ENCODE measurements around the gene FAM20C.

FAM20C gene

GRCh38 chr7:270351-270983 is 78.1 kb downstream of the FAM20C start:
- no peak for DNase-seq (ENCODE audit: low read depth, low spot score)

DNA sequence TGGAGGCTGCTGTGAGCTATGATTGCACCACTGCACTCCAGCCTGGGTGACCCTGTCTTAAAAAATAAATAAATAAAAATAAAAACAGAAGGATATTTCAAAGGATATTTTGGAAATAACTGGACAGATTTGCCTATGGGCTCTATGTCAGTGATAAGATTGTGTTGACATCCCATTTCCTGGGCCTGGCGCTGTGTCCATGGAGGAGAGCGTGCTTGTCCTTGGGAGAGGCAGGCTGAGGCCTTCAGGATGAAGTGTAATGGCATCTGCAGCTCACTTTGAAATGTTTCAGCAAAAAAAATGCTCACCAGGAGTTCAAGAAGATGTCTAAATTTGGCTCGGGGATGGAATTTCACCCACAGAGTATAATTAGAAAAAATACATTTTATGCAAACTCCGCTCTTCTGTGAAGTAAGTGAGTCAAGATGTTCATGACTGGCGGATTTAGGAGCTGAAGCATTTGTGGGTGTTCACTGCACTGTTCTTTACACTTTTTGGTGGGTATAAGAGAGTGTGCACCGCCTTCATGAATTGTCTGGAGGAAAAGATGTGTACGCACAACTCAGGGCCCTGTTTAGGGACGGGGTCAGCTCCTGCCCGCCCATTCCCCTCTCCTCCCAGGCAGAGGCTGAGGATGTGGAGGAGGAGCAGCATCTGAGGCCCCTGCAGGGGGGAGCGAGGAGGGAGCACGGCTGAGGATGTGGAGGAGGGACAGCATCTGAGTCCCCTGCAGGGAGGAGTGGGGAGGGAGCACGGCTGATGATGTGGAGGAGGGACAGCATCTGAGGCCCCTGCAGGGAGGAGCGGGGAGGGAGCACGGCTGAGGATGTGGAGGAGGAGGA is 79.1 kb downstream of the FAM20C start:
- DNase-seq (ENCODE audit: low read depth, low spot score) = no peak

- no peak for DNase-seq (ENCODE audit: low read depth, low spot score)
Observed at GRCh38 chr7:272108-272615, 79.8 kb downstream of the FAM20C start.

- DNase-seq (ENCODE audit: low read depth, low spot score) = no peak
Observed at GRCh38 chr7:272631-273030, 80.3 kb downstream of the FAM20C start.

GRCh38 chr7:273327-273726 is 81.0 kb downstream of the FAM20C start:
- DNase-seq (ENCODE audit: low read depth, low spot score) = no peak

GRCh38 chr7:274266-274665 is 81.9 kb downstream of the FAM20C start:
- DNase-seq (ENCODE audit: low read depth, low spot score) = no peak

DNA sequence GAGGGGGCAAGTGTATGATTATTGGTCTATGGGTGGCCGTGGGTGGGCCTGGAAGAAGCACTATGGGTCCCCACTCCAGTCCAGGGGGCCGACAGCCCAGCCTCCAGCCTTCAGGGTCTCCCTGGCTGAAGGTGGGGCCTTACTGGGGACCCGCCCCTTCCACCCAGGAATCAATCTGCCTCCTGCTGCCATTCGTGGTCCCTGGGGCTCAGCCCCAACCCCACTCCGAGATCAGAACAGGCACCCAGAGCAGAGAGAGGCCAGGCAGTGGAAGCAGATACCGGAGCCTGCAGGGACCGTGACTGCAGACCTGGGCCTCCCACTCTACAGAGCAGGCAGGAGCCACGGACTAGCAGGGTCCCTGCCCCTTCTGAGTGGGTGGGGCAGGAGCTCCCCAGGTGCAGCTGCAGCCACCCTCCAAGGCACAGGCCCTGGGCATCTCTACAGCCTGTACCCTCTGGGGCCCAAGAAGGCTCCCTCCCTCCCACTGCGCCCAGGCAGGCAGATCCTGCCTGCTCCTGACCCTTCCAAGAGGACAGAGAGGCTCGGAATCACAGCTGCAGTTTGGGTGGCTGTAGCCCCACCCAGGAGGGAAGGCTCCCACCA is 84.0 kb downstream of the FAM20C start:
- no peak for DNase-seq (ENCODE audit: low read depth, low spot score)

DNA sequence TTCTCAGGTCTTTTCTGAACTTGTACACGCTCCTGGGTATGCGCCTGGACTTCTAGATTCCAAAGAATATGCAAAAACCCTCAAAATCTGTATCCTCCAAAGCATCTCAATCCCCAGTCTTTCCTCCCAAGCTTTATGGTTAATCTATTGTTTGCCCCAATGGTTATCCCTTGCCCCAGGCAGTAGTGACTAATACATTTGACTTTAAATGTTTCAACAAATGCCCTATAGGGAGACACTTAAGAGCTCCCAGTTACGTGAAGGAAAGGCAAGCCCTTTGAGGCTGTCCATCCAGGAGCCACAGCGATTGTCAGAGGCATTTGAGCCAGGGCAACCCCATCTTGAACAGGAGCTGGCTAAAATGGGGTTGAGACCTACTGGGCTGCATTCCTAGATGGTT is 84.9 kb downstream of the FAM20C start:
- DNase-seq (ENCODE audit: low read depth, low spot score) = no peak

- DNase-seq (ENCODE audit: low read depth, low spot score) = no peak
Observed at GRCh38 chr7:278081-278480, 85.7 kb downstream of the FAM20C start.

DNA sequence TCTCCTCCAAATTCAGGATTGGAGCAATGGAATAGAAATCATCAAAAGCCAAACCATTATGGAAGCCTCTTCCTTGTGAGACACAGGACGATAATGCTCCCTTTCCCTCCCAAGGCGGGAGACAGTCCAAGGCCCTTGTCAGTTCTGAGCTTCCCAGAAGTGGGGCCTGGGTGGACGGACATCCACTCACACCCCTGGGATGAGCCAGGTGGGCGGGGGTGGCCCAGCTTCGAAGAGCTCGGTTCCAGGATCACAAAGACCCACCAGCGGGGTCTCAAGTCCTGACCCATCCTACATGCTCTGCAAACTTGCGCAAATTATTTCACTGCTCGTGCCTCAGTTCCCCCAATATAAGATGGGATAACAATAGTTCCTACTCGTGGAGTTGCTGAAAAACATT is 87.5 kb downstream of the FAM20C start:
- DNase-seq (ENCODE audit: low read depth, low spot score) = no peak

- DNase-seq (ENCODE audit: low read depth, low spot score) = no peak
Observed at GRCh38 chr7:280461-280860, 88.1 kb downstream of the FAM20C start.

DNA sequence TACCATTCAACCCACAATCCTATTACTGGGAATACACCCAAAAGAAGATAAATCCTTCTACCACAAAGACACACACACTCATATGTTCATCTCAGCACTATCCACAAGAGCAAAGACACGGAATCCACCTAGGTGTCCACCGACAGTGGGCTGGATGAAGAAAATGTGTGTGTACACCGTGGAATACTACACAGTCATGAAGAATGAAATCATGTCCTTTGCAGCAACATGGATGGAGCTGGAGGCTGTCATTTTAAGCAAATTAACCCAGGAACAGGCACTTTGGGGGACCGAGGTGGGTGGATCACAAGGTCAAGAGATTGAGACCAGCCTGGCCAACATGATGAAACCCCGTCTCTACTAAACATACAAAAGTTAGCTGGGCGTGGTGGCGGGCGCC is 89.3 kb downstream of the FAM20C start:
- no peak for DNase-seq (ENCODE audit: low read depth, low spot score)

- no peak for DNase-seq (ENCODE audit: low read depth, low spot score)
Observed at GRCh38 chr7:282621-283020, 90.2 kb downstream of the FAM20C start.

- DNase-seq (ENCODE audit: low read depth, low spot score) = no peak
Observed at GRCh38 chr7:284762-285722, 92.7 kb downstream of the FAM20C start.

- DNase-seq (ENCODE audit: low read depth, low spot score) = no peak
Observed at GRCh38 chr7:285731-286130, 93.4 kb downstream of the FAM20C start.

DNA sequence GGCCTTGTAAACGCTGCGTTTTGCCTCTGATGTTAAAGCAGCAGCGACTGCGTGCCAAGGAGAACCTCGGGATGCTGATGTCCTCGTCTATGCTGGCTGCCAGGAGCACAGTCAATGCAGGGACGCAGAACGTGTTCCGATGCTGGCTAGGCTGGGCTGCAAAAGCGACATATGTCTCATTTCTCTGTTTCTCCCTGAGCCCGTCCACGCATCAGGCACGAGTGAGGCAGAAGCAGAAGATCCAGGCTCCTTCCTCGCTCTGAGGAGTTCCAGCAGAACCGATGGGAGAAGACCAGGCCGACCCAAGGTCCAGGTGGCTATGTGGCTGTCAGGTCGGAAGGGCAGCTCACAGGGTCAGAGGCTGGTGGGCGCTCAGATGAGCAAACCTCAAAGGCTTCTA is 93.9 kb downstream of the FAM20C start:
- no peak for DNase-seq (ENCODE audit: low read depth, low spot score)

DNA sequence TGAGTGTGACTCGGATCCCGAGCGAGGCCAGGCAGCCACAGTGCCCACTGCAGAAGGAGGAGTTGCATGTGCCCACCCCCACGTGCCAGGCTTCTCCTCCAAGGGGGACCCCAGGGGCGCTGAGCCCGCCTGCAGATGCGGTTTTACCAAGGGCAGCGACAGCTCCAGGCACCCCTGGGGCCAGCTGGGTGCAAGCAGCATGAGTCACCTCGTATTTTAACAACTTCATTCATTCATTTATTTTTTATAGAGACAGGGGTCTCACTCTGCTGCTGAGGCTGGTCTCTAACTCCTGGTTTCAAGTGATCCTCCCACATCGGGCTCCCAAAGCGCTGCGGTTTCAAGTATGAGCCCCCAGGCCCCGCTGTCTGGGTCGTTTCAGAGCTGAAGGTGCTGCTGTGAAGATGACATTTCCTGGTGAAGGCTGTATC is 96.3 kb downstream of the FAM20C start:
- DNase-seq (ENCODE audit: low read depth, low spot score) = no peak

DNA sequence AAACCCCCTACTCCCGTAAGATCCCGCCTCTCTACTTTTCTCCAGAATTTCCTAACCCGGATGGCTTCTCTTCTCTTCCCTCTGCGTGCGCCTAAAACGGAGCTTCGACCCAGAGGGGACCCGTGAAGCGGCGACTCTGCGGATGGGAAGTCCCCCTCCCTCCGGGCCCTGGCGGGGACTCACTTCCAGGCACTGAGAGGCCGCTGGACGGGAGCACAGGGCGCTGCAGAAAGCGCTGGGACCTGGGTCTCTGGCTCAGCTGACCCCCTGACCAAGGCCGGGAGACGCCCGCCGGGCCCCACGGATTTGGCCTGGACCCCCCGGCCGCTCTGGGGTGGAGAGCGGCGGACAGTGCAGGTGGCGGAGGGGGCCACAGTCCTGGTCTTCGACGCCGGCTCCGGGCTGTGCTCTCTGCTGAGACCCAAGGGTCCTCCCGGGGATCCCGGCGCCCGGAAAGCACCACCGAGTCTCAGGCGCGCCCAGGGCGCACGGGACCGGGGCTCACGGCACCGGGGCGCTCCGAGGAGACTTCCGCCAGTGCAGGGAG is 96.9 kb downstream of the FAM20C start:
- no peak for DNase-seq (ENCODE audit: low read depth, low spot score)

GRCh38 chr7:289756-290553 is 97.6 kb downstream of the FAM20C start, which contains the start of gene FOXL3:
FOXL3 (plus strand) TSS chr7:290170; CDS start chr7:290170, 0 bp downstream.
- DNase-seq (ENCODE audit: low read depth, low spot score) = no peak
